ENCODE measurements around the gene SLC22A31.
"Not testable (repeated sequence)": the region's sequence is repeated elsewhere in the genome, so short reads cannot be mapped to it uniquely, and the experiment has no call there.

The SLC22A31 gene

DNA sequence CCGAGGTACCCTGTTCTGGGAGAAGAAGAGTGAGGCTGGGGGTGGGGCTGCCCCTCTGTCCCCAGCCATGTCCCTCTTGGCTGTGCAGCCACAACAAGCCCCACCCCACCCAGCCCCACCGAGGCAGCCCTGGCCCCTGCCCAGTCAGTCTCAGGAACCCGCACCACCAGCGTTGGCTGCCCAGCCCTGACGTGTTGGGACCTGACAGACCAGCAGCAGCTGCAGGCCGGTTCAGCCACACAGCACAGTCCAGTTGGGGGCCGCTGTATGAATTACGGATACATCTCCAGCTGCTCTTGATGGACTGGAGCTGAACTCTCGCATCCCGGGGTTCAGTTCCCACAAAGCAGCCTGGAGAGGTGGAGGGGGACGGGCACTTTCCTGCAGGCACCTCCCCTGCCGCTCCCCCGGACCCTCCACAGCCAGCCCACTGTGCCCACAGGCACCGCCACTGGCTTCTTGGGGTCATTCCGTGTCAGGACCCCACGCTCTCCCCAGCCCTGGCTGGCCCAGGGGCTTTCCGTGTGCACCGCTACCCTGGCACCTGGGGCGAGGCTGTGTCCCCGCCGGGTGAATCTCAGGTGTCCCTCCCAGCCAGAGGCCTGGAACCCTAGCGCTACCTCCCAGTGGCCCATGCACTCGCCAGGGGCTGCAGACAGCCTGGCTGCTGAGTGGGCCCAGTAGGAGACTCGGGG is 21.7 kb downstream of the SLC22A31 start:
- DNase-seq = no peak

DNA sequence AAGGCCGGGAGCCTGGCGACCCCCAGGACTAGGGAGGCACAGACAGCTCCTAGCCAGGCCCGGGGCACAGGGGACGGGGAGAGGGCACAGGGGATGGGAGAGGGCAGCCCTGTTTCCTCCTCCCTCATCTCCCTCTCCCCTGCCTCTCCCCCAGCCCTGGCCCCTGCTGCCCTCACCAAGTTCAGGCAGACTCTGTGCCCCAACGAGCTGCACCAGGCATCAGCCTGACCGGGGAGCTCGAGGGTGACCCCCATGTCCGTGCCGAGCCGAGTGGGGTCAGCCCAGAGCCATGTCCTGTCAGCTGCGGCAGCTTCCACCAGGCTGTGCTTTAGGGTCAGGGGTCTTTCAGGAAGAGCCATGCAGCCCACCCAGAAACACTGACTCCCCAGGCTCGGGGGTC is 22.8 kb downstream of the SLC22A31 start:
- DNase-seq = no peak

DNA sequence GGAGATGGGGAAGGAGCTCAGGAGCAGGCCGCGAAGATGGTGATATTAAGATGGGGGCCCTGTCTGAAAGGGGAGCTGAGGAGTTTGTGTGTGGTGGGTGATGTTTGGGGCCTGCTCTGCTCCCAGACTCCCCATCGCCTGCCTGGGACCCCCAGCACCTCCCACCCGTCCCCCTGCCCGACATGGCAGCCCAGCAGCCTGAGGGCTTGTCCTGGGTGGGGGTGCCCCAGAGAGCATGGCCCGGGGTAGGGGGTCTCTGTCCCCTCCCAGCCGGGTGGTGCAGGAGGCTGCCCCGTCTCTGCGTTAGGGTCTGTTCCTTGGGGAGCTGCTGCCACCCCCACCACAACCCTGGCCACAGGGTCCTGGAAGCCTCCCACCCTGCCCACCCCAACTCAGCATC is 23.6 kb downstream of the SLC22A31 start:
- DNase-seq = no peak

DNA sequence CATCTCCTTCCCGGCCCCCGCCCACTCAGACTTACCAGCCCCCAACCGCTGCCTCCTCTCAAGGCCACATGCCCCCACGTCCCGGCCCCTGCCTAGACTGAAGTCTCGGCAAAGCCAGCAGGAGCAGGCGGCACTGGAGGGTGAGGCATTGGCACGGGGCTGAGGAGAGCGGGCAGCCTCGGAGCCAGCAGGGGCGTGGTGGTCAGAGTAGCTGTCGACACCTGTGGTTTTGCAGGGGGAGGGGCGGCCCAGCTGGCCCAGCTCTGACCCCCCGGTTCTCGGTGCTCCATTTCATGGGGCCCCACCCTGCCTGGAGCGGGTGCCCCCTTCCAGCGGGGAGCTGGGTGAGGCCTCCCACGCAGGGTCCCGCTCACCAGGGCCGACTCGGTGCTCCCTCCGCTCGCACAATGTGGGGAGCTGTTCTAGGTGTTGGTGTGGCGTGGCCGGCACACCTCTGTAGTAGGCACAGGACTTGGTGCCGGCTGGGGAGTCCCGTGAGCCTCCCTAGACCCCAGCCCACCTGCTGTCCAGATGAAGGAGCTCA is 24.1 kb downstream of the SLC22A31 start:
- no peak for DNase-seq

DNA sequence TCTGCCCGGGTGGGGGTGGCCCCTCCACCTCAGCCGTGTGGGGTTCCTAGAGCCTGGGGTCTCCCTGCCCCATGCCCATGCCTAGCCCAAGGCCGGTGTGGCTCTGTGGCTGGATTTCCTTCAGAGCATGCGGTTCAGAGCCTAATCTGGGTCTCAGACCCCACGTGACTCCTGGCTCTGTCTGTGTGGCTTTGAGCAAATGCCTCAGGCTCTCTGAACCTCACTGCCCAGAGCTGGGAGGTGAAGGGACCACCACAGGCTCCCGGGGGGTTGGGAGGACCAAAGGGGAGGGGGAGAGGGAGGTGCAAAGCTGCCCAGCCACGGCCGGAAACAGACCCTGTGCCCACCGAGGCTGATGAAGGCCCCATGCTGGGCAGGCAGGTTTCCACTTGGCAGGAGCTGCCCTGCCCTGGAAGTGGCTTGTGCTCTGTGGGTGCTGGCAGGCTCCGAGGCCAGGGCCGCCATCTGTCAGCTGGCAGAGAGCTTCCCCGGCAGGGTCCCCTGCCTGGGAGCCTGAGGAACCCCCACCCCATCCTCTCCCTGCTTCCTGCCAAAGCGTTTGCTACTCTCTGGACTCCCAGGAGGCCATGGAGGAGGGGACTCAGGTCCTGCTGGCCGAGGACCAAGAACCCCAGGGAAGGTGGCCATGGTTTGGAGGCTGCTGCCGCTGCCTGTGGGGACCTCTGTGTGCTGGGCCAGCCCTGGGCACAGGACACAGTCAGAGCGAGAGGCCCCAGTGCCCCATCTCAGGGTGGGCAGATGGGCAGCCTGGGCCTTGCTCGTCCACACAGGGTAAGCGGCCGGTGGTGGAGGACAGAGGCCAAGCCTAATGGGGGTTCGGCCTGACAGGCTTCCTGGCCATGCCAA is 24.8 kb downstream of the SLC22A31 start:
- DNase-seq = no peak

DNA sequence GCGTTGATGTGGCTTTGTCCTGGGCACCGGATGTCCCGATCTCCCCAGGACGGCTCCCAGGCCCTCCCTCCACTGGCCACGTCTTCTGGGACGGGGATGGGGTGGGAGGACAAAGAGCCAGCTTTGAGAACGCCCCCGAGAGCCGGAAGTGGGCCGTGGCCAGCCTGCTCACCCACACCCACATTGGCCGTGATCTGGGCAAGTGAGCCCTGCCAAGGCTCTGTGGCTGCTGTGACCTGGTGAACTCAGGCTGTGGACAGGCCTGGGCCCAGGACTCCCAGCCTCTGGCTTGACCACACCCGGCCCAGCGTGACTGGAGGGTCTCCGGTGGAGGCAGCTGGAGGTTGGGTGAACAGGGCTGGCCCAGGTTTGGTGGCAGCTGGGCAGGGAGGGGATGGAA is 25.5 kb downstream of the SLC22A31 start:
- no peak for DNase-seq

DNA sequence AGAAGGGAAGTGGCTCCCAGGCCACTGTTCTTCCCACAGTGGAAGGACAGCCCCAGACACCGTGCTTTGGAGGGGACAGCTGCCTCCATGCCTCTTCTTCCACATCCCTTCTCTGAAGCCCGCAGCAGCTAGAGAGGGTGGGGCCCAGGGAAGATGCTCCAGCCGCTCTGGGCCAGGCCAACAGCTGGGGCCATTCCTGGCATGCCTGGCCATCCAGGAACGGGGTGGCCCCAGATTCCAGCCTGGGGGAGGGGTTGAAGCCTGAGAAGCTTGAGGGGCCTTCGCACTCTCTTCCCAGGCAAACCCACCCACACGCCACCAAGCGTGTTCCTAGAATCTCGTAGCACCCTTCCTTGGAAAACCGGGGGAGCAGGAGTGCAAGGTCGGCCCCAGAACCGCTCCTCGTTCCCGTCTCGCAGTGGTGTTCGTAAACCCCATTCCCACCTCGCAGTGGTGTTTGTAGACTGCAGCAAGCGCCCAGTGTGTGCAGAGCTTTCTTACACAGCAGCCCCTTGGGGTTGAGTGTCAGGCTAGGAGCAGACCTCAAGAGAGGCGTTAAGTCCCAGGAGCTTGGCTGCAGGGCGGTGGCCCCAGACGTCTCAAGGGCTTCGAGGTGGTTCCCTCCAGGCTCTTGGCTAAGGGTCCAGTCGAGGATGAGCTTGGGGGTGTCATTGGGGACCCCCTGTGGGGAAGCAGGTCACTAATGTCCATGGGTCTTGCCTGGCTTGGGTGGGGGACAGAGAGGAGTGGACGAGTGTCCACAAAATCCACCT is 26.1 kb downstream of the SLC22A31 start:
- no peak for DNase-seq

DNA sequence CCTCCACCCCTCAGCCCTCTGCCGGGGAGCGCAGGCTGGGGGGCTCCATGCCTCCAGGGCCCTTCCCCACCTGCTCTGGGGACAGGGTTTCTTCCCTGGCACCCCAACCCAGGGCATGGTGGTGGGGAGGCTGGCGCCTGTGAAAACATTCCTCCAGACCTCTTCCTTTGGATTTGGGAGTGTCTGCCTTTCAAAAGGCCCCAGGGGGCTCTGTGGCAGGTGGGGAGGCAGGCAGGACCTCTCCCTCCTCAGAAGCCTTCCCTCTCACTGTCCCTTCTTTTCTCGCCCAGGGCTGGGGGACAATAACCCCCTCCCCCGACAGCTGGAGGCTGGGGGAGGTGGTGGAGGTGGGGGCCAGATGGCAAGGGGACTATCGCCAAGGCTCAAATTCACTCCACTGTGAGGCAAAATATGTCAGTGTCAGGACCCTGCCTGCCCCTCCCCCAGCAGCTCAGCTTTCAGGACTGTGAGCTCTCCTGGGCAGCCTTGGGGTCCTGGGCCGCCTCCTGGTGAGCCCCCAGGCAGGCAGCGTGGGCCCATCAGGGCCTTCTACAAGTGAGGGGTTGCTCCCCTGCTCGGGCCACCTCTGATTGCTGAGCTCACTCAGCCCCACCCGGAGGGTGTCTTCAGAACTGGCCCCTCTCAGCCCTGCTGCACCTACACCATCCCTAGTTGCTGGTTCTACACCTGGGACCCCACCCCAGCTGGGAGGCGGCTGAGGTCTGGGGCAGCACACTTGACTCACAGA is 27.0 kb downstream of the SLC22A31 start:
- no peak for DNase-seq

DNA sequence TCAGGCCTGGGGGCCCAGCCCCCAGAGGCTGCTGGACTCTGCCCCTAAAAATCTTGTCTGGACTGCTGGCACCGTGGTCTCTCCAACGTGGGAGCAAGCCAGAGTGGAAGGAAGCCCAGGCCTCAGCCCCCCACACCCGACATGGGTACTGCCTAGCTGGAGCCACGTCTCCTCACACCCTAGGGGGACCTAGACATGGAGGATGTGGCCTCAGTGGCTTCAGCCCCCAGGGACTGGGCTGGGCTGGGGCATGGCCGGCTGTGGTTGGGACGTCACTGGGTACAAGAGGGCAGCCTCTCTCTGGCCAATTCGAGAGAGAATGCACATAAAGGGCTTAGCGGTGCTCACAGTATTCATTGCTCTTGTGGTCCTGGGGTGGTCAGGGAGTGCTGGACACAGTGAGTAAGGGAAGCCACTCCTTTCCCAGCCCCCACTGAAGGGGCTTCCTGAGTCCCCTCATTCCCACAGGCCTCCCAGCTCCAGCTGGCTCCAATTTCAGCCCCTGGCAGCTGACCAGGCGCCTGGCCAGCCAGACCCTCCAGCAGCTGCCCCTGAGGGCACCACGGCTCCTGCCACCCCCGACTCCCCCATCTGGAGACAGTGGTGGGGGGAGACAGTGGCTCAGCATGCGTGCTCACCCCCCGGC is 27.7 kb downstream of the SLC22A31 start:
- no peak for DNase-seq

DNA sequence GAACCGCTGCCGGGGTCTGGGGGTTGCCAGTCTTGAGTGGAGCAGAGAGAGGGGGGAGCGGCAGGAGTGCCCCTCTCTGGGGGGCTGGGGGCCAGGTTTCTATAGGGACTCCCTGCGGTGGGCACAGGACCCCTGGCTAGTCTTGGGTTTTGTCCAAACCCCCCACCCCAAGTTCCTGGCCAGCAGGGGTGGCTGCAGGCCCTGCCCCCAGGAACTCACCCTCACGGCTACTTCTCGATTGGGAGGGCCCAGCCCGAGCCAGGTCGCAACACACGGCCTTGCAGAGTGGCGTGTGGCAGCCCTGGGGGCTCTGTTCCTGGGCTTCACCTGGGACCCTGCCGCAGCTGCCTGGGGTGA is 28.2 kb downstream of the SLC22A31 start:
- DNase-seq = no peak

DNA sequence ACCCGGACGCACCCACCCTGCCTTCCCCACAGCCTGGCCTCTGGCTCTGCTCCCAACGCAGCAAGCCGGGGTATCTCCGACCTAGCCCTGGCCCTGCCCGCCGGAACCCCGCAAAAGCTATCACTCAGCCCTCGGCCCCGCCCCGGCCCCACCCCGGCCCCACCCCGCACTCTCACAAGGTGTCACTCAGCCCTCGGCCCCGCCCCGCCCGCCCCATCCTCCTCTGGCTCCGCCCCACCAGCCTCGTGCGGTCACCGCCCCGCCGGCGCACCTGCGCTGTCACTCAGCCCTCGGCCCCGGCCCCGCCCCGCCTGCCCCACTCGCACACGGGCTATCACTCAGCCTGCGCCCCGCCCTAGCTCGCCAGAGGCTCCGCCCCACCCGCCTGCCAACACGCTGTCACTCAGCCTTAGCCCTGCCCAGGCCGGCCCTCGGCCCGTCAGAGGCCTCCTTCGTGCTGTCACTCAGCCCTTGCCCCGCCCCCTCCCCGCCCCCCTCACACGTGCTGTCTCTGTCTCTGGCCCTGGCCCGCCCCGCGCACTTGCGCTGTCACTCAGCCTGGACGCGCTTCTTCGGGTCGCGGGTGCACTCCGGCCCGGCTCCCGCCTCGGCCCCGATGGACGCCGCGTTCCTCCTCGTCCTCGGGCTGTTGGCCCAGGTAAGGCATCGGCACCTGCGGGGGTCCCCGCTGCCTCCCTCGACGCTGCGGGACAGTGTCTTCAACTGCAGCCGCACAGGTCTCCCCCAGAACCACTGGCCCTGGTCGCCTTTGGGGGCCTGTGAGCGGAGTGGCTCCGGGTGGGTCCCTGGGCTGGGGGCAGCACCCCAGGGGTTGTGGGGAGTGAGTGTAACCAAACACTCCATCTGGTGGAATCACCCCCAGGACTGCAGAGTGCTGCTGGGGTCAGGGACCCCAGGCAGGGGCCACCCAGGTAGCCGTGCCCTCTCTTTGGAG is 28.8 kb downstream of the SLC22A31 start, which contains the start of gene CDH15:
Gene CDH15 (plus strand): TSS at position 533 of the 955 bp plus-strand sequence. CDS start 84 bp downstream, at position 617.
- peak; percentile 78 for DNase-seq

DNA sequence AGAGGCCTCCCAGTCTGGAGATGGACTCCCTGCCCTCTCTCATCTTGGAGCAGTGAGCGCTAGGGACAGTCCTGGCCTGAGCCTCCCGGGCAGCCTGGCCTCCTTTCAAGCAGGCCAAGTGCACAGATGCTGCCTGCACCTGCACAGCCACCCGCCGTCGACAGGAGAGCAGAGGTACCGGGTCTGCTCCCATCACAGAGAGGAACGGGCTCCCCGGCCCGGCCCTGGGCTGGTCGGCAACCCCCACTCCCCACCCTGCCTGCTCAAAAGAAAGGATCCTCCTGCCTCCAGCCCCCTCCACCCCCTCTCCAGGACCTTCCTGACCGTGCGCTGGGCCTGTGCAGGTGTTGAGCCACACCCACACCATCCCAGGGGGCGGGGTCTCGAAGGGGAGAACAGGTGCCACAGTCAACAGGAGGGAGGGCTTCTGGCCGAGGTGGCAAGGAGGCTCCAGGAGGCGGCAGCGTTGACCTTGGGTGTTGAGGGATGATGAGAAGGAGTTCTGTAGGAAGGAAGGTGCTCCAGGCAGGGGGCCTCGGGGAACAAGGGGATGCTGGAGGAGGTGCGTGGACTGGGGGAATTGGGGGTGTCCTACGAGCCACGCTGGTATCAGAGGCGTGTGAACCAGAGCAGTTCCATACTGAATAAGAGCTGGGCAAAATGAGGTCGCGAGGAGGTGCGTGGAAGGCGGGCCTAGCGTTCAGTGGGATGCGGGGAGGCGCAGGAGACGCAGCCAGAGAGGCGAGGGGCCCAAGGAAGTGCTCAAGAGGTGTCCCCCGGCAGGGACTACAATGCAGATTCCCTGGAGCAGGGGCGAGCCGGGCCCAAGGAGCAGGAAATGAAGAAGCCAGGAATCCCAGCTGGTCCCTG is 29.8 kb downstream of the SLC22A31 start:
- DNase-seq = no peak

DNA sequence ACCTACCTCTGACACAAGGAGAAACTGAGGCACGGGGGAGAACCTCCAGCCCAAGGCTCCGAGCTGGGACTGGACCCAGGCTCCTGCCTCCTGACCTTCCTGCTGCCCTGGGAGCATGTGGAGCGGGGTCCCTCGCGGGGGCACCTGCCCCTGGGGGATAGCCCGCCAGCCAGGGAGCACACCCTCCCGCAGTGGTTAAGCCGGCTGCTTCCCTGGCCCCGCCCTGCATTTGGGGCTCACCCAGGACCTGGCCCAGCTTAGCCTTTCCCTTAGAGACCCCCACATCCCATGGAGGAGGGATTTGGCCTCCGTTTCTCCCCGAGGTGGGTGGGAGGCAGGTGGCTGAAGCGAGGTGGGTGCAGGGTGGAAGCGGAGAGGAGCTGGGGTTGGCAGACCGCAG is 30.6 kb downstream of the SLC22A31 start:
- no peak for DNase-seq

DNA sequence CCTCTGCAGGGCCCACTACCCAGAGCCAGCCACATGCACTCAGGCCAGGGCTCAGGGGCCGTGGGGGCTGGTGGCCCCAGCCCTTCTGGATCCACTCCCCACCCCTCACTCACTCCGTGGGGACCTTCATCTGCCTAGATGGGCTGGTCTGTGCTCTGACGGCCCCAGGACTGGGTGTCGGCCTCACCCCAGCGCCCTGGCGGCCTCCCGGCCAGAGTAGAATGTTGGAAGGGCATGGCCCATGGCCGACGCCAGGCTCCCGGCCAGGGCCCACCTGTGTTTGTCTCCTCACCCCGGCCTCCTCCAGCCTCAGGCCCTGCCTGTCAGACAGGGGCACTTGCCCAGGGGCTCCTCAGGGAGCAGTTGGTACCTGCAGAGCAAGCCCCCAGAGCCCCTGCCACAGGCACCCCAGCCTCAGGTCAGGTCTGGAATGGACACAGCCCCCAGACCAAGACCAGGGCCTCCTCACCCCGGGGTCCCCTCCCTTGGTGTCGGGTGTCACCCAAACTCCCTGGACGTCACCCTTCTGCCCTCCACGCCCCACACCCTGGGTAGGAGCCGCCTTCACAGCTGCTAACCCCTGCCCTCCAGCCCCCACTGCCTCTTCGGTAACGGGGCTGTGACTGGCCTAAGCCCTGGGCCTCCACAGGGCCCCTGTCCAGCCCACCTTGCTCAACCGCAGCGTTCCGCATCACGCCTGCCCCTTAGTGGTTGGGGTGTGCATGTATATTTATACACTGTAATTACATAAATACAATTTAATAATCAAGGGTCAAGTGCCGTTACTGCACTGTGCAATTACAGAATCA is 31.8 kb downstream of the SLC22A31 start:
- no peak for DNase-seq

DNA sequence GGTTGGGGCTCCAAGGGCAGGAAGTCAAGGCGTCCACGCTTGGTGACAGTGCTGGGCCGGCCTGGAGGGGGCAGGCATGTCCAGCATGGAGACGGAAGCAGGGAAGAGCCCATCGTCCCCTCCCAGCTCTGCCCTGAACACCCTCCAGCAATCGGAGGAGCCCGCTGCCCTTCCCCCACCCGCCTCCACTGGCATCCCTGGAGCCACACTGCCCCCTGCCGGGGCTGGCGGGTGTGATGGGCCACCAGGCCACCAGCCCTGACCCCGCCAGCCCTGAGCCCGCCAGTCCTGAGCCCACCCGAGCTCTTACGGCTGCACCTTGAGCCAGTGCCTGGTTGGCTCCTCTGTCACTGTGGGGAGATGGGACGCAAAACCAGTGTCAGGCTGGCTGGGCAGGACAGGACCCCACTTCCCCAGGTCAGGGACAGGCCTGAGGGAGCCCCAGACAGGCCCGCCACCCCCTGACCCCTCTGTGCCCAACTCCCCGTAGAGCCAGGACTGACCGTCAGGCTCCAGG is 32.9 kb downstream of the SLC22A31 start:
- DNase-seq = peak; percentile 75

DNA sequence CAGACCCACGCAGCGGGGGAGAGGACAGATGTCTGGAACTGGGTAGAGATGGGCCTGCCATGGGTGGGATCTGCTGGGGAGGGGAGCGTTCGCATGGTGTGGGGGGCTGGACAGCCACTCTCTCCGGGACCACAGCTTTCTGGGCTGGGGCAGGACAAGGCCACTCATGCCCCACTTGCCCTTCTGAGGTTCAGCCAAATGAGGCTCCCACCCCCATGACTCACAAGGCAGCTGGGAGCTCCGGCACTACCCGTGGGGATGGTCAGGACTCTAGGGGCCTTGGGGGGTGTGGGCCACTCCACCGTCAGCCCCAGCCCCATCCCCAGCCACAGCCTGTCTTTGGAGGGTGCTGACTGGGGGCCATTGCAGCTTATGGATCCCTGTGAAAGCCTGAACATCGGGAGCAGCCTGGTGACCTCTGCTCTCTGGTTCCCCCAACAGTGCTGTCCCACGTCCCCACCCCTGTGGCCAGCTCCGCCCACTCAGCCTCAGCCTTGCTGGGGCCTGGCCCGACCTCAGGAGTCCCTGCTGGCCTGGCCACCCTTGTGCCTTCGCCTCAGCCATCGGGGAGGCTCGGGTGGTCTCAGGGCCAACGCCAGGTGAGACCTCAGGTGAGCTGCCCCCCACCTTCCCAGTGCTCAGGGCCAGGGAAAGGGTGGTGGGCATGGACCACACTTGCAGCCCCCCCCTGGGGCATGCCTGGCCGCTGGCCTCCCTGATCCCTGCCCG is 33.5 kb downstream of the SLC22A31 start:
- no peak for DNase-seq

DNA sequence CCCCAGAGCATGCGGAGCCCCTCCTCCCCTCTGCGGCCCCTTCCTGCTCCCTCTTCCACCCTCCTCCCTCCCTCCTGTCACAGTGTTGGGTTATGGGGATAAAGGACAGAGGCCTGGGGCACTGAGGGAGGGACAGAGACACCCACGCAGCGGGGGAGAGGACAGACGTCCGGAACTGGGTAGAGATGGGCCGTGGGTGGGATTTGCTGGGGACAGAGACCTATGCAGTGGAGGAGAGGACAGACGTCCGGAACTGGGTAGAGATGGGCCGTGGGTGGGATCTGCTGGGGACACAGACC is 34.7 kb downstream of the SLC22A31 start:
- DNase-seq = not testable (repeated sequence)
